Central memory CD8-positive, alpha-beta T cell (primary cell): ENCODE results near the gene NUP210.
A peak's percentile ranks its signal among the peaks of the same experiment; 100 is the strongest.
"Not testable (repeated sequence)": the region's sequence is repeated elsewhere in the genome, so short reads cannot be mapped to it uniquely, and the experiment has no call there.

Experiments used
- ATAC-seq: fragments of 150-1000 bp; cut with Tn5 transposase; replicated peaks from 2 replicates; pipeline ENCODE4 v1.10.0; 2022; ENCODE audit warnings: mild to moderate bottlenecking, moderate FRiP score, moderate number of reproducible peaks; ENCODE audit not compliant: poor library complexity, severe bottlenecking; ENCODE audit errors: extremely low read depth
- DNase-seq, 2 donors: peaks; one replicate each; pipeline ENCODE4 v3.0.0; 2021; ENCODE audit warnings: low spot score in 2 of 2
- H3K27ac Mint-ChIP-seq: one replicate; pipeline ENCODE4 v1.8.0; 2022; ENCODE audit warnings: low read depth, mild to moderate bottlenecking, moderate library complexity, mixed read lengths
- H3K27me3 Mint-ChIP-seq: one replicate; pipeline ENCODE4 v1.8.0; 2022; ENCODE audit warnings: mixed read lengths
- H3K36me3 Mint-ChIP-seq: one replicate; pipeline ENCODE4 v1.8.0; 2022; ENCODE audit warnings: mild to moderate bottlenecking, moderate library complexity, mixed read lengths; ENCODE audit not compliant: insufficient read depth
- H3K4me1 Mint-ChIP-seq: one replicate; pipeline ENCODE4 v1.8.0; 2022; ENCODE audit warnings: mixed read lengths
- H3K4me3 Mint-ChIP-seq: one replicate; pipeline ENCODE4 v1.8.0; 2022; ENCODE audit warnings: mild to moderate bottlenecking, moderate library complexity, mixed read lengths
- H3K9me3 Mint-ChIP-seq: one replicate; pipeline ENCODE4 v1.8.0; 2022; ENCODE audit warnings: mixed read lengths

The NUP210 gene

GRCh38 chr3:13393427-13394360, 26.4 kb downstream of the NUP210 start:
- H3K27me3 Mint-ChIP-seq: no peaks in the 10 kb centered on the region
- peaks cover 58% of the 10 kb centered on the region for H3K36me3 Mint-ChIP-seq
- H3K4me3 Mint-ChIP-seq: no peak overlapping the region
- no peaks in the 10 kb centered on the region for H3K9me3 Mint-ChIP-seq
- DNase-seq: no peak
- H3K27ac Mint-ChIP-seq: no peak overlapping the region
- ATAC-seq: no peak
- H3K4me1 Mint-ChIP-seq: peaks cover 6% of the 10 kb centered on the region

GRCh38 chr3:13391308-13391707, 28.8 kb downstream of the NUP210 start:
- H3K27ac Mint-ChIP-seq: no peak overlapping the region
- H3K4me1 Mint-ChIP-seq: peaks cover 13% of the 10 kb centered on the region
- no peak for ATAC-seq
- H3K4me3 Mint-ChIP-seq: no peak overlapping the region
- H3K36me3 Mint-ChIP-seq: peaks cover 50% of the 10 kb centered on the region
- no peaks in the 10 kb centered on the region for H3K9me3 Mint-ChIP-seq
- H3K27me3 Mint-ChIP-seq: no peaks in the 10 kb centered on the region
- no peak for DNase-seq

DNA sequence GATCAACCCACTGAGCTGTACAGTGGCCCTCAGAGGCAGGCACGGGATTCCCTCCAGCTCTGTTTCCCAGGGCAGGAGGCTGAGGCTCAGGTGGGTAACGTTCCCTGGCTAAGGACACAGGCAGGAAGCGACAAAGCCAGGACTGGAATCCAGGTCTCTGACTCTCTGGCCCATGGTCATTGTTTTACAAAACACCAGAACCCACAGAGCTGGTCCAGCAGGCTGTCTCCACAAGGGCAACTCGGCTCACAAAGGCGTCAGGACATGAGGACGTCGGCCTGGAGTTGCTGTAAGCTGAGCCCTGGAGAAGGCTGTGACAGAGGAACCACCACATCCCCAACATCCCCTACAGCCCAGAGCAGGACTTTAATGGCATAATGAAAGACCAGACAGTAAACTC, 30.7 kb downstream of the NUP210 start:
- peak overlapping the region; percentile 6 for H3K27ac Mint-ChIP-seq
- peaks cover 18% of the 10 kb centered on the region for H3K4me1 Mint-ChIP-seq
- no peaks in the 10 kb centered on the region for H3K9me3 Mint-ChIP-seq
- peaks cover 47% of the 10 kb centered on the region for H3K36me3 Mint-ChIP-seq
- DNase-seq (no peak), ATAC-seq (no peak)
- H3K4me3 Mint-ChIP-seq: no peak overlapping the region
- H3K27me3 Mint-ChIP-seq: no peaks in the 10 kb centered on the region

DNA sequence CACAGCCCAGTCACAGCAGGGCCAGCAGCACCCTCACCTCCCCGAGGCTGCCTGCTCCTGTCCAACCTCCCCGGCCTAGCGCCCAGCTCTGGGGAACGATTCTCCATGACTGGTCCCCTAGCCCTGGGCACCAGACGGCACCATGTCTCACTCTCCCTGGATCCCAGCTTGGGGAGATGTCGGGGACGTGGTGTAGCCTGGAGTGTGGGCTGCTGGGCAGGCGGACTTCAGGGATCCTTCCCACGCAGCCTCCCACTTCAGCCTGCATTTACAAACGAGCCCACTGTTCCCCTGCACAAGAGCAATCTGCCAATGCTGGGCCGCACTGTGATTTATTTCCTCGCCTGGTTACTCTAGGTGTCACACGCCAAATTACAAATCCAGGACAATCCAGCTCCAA, 31.3 kb downstream of the NUP210 start:
- H3K4me1 Mint-ChIP-seq: peaks cover 18% of the 10 kb centered on the region
- no peaks in the 10 kb centered on the region for H3K27me3 Mint-ChIP-seq
- no peak overlapping the region for H3K4me3 Mint-ChIP-seq
- H3K27ac Mint-ChIP-seq: peak overlapping the region; percentile 6
- DNase-seq (no peak), ATAC-seq (no peak)
- H3K9me3 Mint-ChIP-seq: no peaks in the 10 kb centered on the region
- H3K36me3 Mint-ChIP-seq: peaks cover 52% of the 10 kb centered on the region

DNA sequence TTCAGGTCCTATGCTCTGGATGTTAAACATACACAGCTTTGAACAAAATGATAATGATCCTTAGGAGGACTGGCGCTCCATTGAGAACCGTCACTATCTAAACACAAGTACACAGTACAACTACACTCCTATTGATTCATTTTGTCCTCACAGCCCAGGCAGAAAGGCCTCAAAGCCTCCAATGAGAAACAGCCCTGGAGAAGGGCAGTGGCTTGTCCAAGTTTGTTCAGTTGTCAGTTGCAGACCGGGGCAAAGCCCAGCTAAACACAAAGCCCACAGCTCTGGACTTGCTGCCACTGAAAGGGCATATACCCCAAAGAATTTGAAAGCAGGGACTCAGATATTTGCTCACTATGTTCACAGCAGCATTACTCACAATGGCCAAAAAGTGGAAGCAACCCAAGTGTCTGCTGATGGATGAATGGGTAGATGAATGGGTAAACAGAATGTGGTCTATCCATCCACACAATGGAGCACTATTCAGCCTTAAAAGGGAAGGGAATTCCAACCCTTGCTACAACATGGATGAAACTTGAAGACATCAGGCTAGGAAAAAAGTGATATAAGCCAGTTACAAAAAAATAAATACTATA, 34.7 kb downstream of the NUP210 start:
- DNase-seq: no peak
- Mint-ChIP-seq H3K9me3 (no peaks in the 10 kb centered on the region), H3K4me3 (no peak overlapping the region), H3K27me3 (no peaks in the 10 kb centered on the region), H3K27ac (no peak overlapping the region), H3K4me1 (peaks cover 22% of the 10 kb centered on the region), H3K36me3 (peaks cover 58% of the 10 kb centered on the region)
- ATAC-seq: no peak

DNA sequence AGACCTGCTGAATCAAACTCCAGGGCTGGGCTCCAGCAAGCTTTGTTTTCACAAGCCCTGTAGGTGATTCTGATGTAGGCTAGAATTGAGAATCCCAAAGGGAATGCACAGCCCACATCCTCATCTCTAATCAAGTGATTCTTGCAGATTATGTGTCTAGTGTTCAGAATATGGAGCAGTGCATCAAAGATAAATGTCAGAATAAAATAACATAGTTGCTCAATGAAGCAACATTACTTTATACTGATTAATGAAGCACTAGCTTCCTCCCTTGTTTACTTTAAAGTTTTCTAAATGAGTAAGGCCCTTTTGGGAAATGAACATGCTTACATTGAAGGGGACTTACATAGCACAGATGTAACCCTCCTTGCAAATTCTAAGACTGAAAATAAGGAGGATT, 39.2 kb downstream of the NUP210 start:
- no peak for ATAC-seq
- Mint-ChIP-seq H3K4me3 (no peak overlapping the region), H3K9me3 (no peaks in the 10 kb centered on the region), H3K4me1 (peaks cover 21% of the 10 kb centered on the region), H3K27me3 (no peaks in the 10 kb centered on the region), H3K27ac (peak overlapping the region; percentile 77), H3K36me3 (peaks cover 62% of the 10 kb centered on the region)
- no peak for DNase-seq

GRCh38 chr3:13379201-13379830, 40.8 kb downstream of the NUP210 start:
- ATAC-seq: no peak
- Mint-ChIP-seq H3K4me1 (peaks cover 19% of the 10 kb centered on the region), H3K9me3 (no peaks in the 10 kb centered on the region), H3K27ac (no peak overlapping the region), H3K36me3 (peaks cover 53% of the 10 kb centered on the region), H3K4me3 (no peak overlapping the region), H3K27me3 (no peaks in the 10 kb centered on the region)
- no peak for DNase-seq

GRCh38 chr3:13378155-13378554, 42.0 kb downstream of the NUP210 start:
- H3K36me3 Mint-ChIP-seq: peaks cover 44% of the 10 kb centered on the region
- no peaks in the 10 kb centered on the region for H3K27me3 Mint-ChIP-seq
- peak overlapping the region; percentile 15 for H3K27ac Mint-ChIP-seq
- peaks cover 19% of the 10 kb centered on the region for H3K4me1 Mint-ChIP-seq
- DNase-seq (no peak), ATAC-seq (no peak)
- no peaks in the 10 kb centered on the region for H3K9me3 Mint-ChIP-seq
- H3K4me3 Mint-ChIP-seq: no peak overlapping the region

DNA sequence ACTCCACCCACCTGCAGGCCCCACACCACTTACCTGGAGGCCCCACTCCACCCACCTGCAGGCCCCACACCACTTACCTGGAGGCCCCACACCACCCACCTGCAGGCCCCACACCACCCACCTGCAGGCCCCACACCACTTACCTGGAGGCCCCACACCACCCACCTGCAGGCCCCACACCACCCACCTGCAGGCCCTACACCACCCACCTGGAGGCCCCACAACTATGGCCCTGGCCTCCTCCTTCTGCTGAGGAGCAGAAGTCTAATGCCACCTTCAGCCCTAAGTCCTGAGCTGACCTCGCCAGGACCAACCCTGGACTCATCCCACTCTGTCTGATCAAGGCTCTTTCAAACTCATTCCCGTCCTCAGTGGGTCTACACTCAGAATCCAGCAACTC, 42.4 kb downstream of the NUP210 start:
- not testable (repeated sequence) for H3K27me3 Mint-ChIP-seq, H3K4me3 Mint-ChIP-seq, H3K9me3 Mint-ChIP-seq, ATAC-seq, DNase-seq
- Mint-ChIP-seq H3K36me3 (peaks cover 43% of the 10 kb centered on the region), H3K27ac (peak overlapping the region; percentile 15), H3K4me1 (peaks cover 19% of the 10 kb centered on the region)

DNA sequence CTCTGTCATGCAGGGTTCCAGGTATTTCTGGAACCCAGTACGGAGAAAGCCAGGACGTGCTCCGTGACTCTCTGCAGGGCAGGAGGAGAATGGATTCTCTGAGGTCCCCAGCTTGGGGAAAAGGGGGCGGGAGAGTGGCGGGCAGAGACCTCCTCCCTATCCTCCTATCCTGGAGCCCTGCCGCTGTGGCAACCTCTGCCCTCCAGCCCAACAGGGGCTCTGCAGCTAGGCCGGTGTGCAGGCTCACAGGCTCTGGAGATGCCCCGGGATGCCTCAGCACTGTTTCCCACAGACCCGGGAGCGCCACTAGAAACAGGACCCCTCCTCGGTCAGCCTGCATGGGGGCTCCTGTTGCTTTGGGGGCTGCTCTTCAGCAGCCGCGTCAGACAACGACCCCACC, 43.1 kb downstream of the NUP210 start:
- no peak for DNase-seq
- peaks cover 43% of the 10 kb centered on the region for H3K36me3 Mint-ChIP-seq
- ATAC-seq: no peak
- H3K27me3 Mint-ChIP-seq: no peaks in the 10 kb centered on the region
- H3K4me3 Mint-ChIP-seq: no peak overlapping the region
- no peaks in the 10 kb centered on the region for H3K9me3 Mint-ChIP-seq
- no peak overlapping the region for H3K27ac Mint-ChIP-seq
- H3K4me1 Mint-ChIP-seq: peaks cover 18% of the 10 kb centered on the region

DNA sequence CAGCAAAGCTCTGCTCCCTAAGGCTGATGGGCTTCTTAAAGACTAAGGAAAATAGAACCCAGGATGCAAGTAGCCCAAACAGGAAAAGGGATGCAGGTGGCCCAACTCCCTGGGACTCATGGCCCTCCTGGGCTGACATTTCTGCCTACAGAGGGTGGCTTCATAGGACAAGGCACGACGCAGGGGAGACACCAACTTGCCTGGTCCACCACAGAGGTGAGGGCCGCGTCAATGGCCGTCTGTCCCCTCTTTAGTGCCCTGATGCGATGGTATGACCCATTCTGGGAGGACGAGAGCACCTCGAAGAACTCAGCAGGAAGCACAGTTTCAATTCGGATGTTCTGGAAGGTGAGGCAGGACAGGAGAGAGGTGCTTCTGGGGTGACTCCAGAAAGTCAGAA, 44.0 kb downstream of the NUP210 start:
- H3K4me3 Mint-ChIP-seq: no peak overlapping the region
- no peaks in the 10 kb centered on the region for H3K27me3 Mint-ChIP-seq
- ATAC-seq (no peak), DNase-seq (no peak)
- H3K27ac Mint-ChIP-seq: no peak overlapping the region
- no peaks in the 10 kb centered on the region for H3K9me3 Mint-ChIP-seq
- H3K4me1 Mint-ChIP-seq: peaks cover 12% of the 10 kb centered on the region
- peaks cover 38% of the 10 kb centered on the region for H3K36me3 Mint-ChIP-seq

- Mint-ChIP-seq H3K36me3 (peaks cover 38% of the 10 kb centered on the region), H3K9me3 (no peaks in the 10 kb centered on the region), H3K27me3 (no peaks in the 10 kb centered on the region), H3K27ac (no peak overlapping the region), H3K4me1 (peaks cover 12% of the 10 kb centered on the region), H3K4me3 (no peak overlapping the region)
- no peak for DNase-seq
- ATAC-seq: no peak
These were observed 44.7 kb downstream of the NUP210 start for GRCh38 chr3:13375464-13375863.
